ENCODE data around the gene CORO2B.
"Not testable (repeated sequence)": the region's sequence is repeated elsewhere in the genome, so short reads cannot be mapped to it uniquely, and the experiment has no call there.

The CORO2B gene

GRCh38 chr15:68668926-68669600, 90.3 kb downstream of the CORO2B start:
- DNase-seq (ENCODE audit: low read depth in 3 of 3): no peak

- DNase-seq (ENCODE audit: low read depth in 3 of 3): no peak
Measured at GRCh38 chr15:68672251-68672650, 93.5 kb downstream of the CORO2B start.

GRCh38 chr15:68672781-68673205, 94.0 kb downstream of the CORO2B start:
- DNase-seq (ENCODE audit: low read depth in 3 of 3): no peak

GRCh38 chr15:68674975-68675374, 96.2 kb downstream of the CORO2B start:
- DNase-seq (ENCODE audit: low read depth in 3 of 3): no peak

GRCh38 chr15:68676011-68676605, 97.3 kb downstream of the CORO2B start:
- no peak for DNase-seq (ENCODE audit: low read depth in 3 of 3)

GRCh38 chr15:68676926-68677325, 98.1 kb downstream of the CORO2B start:
- DNase-seq (ENCODE audit: low read depth in 3 of 3): no peak

- no peak for DNase-seq (ENCODE audit: low read depth in 3 of 3)
Measured at GRCh38 chr15:68677996-68678395, 99.2 kb downstream of the CORO2B start.

GRCh38 chr15:68678746-68679145, 100.0 kb downstream of the CORO2B start:
- no peak for DNase-seq (ENCODE audit: low read depth in 3 of 3)

GRCh38 chr15:68679161-68679560, 100.4 kb downstream of the CORO2B start:
- no peak for DNase-seq (ENCODE audit: low read depth in 3 of 3)

- DNase-seq (ENCODE audit: low read depth in 3 of 3): no peak
Measured at GRCh38 chr15:68679961-68680371, 101.2 kb downstream of the CORO2B start.

GRCh38 chr15:68680756-68681155, 102.0 kb downstream of the CORO2B start:
- DNase-seq (ENCODE audit: low read depth in 3 of 3): not testable (repeated sequence)

GRCh38 chr15:68681836-68682235, 103.0 kb downstream of the CORO2B start:
- no peak for DNase-seq (ENCODE audit: low read depth in 3 of 3)

- no peak for DNase-seq (ENCODE audit: low read depth in 3 of 3)
Measured at GRCh38 chr15:68682330-68682729, 103.5 kb downstream of the CORO2B start.

GRCh38 chr15:68683026-68683425, 104.2 kb downstream of the CORO2B start:
- no peak for DNase-seq (ENCODE audit: low read depth in 3 of 3)

GRCh38 chr15:68683551-68683950, 104.8 kb downstream of the CORO2B start:
- no peak for DNase-seq (ENCODE audit: low read depth in 3 of 3)

GRCh38 chr15:68684476-68684875, 105.7 kb downstream of the CORO2B start:
- no peak for DNase-seq (ENCODE audit: low read depth in 3 of 3)

GRCh38 chr15:68687136-68687735, 108.4 kb downstream of the CORO2B start:
- DNase-seq (ENCODE audit: low read depth in 3 of 3): no peak

- DNase-seq (ENCODE audit: low read depth in 3 of 3): no peak
Measured at GRCh38 chr15:68691705-68692104, 112.9 kb downstream of the CORO2B start.

- no peak for DNase-seq (ENCODE audit: low read depth in 3 of 3)
Measured at GRCh38 chr15:68693071-68693470, 114.3 kb downstream of the CORO2B start.

GRCh38 chr15:68694111-68694510, 115.3 kb downstream of the CORO2B start:
- DNase-seq (ENCODE audit: low read depth in 3 of 3): no peak

- DNase-seq (ENCODE audit: low read depth in 3 of 3): no peak
Measured at GRCh38 chr15:68695061-68695595, 116.3 kb downstream of the CORO2B start.

GRCh38 chr15:68696414-68697363, 117.9 kb downstream of the CORO2B start:
- DNase-seq (ENCODE audit: low read depth in 3 of 3): no peak
